Measurements from ENCODE around the gene PDK1.

DNA sequence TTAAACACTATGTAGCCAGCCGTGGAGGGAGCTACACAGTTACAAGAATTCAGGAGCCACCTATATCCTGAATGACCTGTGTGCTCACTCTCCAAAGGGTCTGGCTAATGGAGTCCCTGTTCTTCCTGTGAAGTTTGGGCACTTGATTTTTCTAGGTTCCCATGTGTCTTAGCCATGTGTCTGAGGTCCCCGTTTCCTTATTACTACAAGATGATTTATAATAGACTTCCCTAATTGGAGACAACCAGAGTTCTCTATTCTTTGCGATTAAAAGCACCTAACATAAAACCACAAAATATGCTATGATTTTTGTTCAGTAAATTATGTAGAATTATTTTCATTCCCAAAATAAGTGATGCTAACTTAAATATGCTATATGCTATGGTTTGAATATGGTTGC is 83.4 kb downstream of the PDK1 start:
- no peak for TF ChIP-seq TAF1 (IDR thresholded peaks at IDR 0.05; ENCODE audit: borderline replicate concordance, low read depth, low read length)
- no peak for TF ChIP-seq POLR2A (IDR thresholded peaks at IDR 0.05; ENCODE audit: low read depth, low read length)
